WI38 (cell line): ENCODE results near the gene TMCC1.

Experiments used
- H3K4me3 ChIP-seq: 2 replicates; pipeline ENCODE4 v1.5.1; 2011; ENCODE audit warnings: low read depth, mild to moderate bottlenecking, control low read depth, low read length
- TF ChIP-seq, protein P1 (sequence below): IDR thresholded peaks from 2 replicates; pipeline ENCODE4 v1.5.1; 2012; ENCODE audit warnings: low read depth, mild to moderate bottlenecking, control low read depth, low read length

TMCC1 gene

GRCh38 chr3:129695230-129695629 lies 198.3 kb downstream of the TMCC1 start:
- TF ChIP-seq, protein P1, sequence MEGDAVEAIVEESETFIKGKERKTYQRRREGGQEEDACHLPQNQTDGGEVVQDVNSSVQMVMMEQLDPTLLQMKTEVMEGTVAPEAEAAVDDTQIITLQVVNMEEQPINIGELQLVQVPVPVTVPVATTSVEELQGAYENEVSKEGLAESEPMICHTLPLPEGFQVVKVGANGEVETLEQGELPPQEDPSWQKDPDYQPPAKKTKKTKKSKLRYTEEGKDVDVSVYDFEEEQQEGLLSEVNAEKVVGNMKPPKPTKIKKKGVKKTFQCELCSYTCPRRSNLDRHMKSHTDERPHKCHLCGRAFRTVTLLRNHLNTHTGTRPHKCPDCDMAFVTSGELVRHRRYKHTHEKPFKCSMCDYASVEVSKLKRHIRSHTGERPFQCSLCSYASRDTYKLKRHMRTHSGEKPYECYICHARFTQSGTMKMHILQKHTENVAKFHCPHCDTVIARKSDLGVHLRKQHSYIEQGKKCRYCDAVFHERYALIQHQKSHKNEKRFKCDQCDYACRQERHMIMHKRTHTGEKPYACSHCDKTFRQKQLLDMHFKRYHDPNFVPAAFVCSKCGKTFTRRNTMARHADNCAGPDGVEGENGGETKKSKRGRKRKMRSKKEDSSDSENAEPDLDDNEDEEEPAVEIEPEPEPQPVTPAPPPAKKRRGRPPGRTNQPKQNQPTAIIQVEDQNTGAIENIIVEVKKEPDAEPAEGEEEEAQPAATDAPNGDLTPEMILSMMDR: no peak
- no peak overlapping the region for H3K4me3 ChIP-seq

DNA sequence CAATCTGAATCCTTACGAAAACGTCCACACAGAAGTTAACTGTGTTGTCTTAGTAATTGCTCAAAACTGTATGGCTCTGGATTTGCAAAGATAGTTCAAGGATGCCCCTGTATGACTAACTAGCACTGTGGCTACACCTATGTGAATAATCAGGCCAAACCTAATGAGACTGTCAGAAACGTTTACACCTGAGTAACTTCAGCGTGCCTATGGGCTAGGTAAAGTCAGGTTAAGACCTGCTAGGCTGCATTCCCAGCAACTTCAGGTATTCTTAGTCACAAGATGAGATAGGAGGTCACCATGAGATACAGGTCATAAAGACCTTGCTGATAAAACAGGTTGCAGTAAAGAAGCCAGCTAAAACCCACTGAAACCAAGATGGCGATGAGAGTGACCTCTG lies 199.3 kb downstream of the TMCC1 start:
- TF ChIP-seq, protein P1: no peak
- no peak overlapping the region for H3K4me3 ChIP-seq

DNA sequence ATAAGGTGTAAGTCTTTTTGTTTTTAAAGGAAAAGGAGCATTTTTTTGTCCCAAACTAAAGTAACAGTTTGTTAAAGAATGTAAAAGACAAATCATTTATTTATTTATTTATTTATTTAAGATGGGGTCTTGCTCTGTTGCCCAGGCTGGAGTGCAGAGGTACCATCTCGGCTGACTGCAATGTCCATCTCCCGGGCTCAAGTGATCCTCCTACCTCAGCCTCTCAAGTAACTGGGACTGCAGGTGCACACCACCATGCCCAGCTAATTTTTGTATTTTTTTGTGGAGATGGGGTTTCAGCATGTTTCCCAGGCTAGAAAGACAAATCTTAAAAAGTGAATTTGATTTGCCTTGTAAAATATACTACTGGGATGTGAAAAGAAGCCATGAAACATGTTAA lies 200.8 kb downstream of the TMCC1 start:
- TF ChIP-seq, protein P1: no peak
- H3K4me3 ChIP-seq: no peak overlapping the region

- TF ChIP-seq, protein P1: no peak
- no peak overlapping the region for H3K4me3 ChIP-seq
Observed at GRCh38 chr3:129690963-129691362, 202.5 kb downstream of the TMCC1 start.

- TF ChIP-seq, protein P1: no peak
- no peak overlapping the region for H3K4me3 ChIP-seq
Observed at GRCh38 chr3:129690406-129690805, 203.1 kb downstream of the TMCC1 start.

GRCh38 chr3:129689036-129689435 lies 204.5 kb downstream of the TMCC1 start:
- no peak overlapping the region for H3K4me3 ChIP-seq
- TF ChIP-seq, protein P1: no peak

- TF ChIP-seq, protein P1: no peak
- peak overlapping the region; percentile 32 for H3K4me3 ChIP-seq
Observed at GRCh38 chr3:129688271-129688895, 205.1 kb downstream of the TMCC1 start.
